ENCODE results near the gene SAE1. TPM values are rescaled to one million over a fixed set of nuclear protein-coding genes. Genes with fewer than 3 reads are reported as not detected.

SAE1 gene
- total RNA-seq, 2 donors from 2014 or later: 14.5 to 21.5 TPM

DNA sequence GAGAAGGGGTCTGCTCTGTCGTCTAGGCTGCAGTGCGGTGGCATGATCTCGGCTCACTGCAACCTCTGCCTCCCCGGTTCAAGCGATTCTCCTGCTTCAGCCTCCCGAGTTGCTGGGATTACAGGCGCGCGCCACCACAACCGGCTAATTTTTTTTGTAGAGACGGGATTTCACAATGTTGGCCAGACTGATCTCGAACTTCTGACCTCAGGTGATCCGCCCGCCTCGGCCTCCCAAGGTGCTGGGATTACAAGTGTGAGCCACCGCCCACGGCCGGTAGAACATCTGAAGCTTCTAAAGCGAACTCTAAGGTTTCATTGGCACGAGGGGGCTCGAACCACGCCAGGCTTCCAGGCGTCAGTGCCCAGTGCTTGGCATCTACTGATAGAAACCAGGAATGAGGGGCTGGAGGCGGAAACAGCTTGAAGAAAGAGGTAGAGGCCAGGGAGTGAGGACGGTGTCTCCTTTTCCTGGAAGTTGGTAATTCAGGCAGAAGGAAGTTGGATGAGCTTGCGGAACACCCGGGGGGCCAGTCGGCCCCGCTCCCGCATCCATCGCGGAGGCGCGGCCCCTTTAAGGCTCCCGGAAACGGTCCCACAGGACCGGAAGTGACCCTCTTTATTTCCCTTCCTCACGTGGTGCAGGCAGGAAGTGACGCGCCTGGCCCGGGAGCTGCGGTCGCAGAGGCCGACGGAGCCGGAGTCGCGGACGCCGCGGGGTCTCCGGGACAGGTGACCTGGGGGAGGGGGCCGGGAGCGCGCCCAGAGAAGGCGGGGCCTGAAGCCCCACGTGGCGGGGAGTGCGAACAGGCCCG, 125.5 kb downstream of the SAE1 start, which contains the start of gene CCDC9:
TSS of gene CCDC9 (plus strand) at position 647 of the 814 bp plus-strand sequence. CDS start 1,876 bp downstream, outside the sequence.
- ATAC-seq (peak; percentile 62), DNase-seq (peak; percentile 97 to 99 (median 98))
- WGBS, 2 donors: 19 to 29% methylated on average over 33 to 45 of the region's 60 CpGs
- Histone ChIP-seq H3K27me3 (no peaks in the 10 kb centered on the region), H3K36me3 (replicated peaks in 1 of 2; ENCODE audit: insufficient read depth in 1 of 2, low read depth in 2 of 2) (peaks cover 0 to 2% of the 10 kb centered on the region in 2 donors), H3K4me3 (peak within 1 kb of the TSS; percentile 8 to 19), H3K4me1 (peaks cover 45% of the 10 kb centered on the region), H3K27ac (peak within 1 kb of the TSS; percentile 94 to 97 (median 96)), H3K9me3 (no peaks in the 10 kb centered on the region)
- peak; percentile 89 to 92 (median 92) for TF ChIP-seq POLR2A (IDR thresholded peaks at IDR 0.05)
- TF ChIP-seq, protein P1, sequence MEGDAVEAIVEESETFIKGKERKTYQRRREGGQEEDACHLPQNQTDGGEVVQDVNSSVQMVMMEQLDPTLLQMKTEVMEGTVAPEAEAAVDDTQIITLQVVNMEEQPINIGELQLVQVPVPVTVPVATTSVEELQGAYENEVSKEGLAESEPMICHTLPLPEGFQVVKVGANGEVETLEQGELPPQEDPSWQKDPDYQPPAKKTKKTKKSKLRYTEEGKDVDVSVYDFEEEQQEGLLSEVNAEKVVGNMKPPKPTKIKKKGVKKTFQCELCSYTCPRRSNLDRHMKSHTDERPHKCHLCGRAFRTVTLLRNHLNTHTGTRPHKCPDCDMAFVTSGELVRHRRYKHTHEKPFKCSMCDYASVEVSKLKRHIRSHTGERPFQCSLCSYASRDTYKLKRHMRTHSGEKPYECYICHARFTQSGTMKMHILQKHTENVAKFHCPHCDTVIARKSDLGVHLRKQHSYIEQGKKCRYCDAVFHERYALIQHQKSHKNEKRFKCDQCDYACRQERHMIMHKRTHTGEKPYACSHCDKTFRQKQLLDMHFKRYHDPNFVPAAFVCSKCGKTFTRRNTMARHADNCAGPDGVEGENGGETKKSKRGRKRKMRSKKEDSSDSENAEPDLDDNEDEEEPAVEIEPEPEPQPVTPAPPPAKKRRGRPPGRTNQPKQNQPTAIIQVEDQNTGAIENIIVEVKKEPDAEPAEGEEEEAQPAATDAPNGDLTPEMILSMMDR (IDR thresholded peaks at IDR 0.05): peak in 1 of 7 experiments; percentile 15
- intact Hi-C loops (cut with DNase I): no loop called here

GRCh38 chr19:47256693-47257410, 126.2 kb downstream of the SAE1 start:
- Histone ChIP-seq H3K36me3 (replicated peaks in 1 of 2; ENCODE audit: insufficient read depth in 1 of 2, low read depth in 2 of 2) (peaks cover 0 to 2% of the 10 kb centered on the region in 2 donors), H3K27me3 (no peaks in the 10 kb centered on the region), H3K9me3 (no peaks in the 10 kb centered on the region), H3K4me3 (peak overlapping the region; percentile 8 to 19), H3K27ac (peak overlapping the region; percentile 94 to 97 (median 96)), H3K4me1 (peaks cover 53% of the 10 kb centered on the region)
- intact Hi-C loops (cut with DNase I): no loop called here
- ATAC-seq: peak; percentile 77
- DNase-seq: peak; percentile 100
- 0% methylated on average over 20 to 46 of the region's 52 CpGs for WGBS, 2 donors
- TF ChIP-seq POLR2A (IDR thresholded peaks at IDR 0.05): no peak
- TF ChIP-seq, protein P1 (IDR thresholded peaks at IDR 0.05): no peak

- no peaks in the 10 kb centered on the region for H3K9me3 ChIP-seq
- no peak for DNase-seq
- peak; percentile 70 to 87 (median 84) for TF ChIP-seq POLR2A (IDR thresholded peaks at IDR 0.05)
- TF ChIP-seq, protein P1 (IDR thresholded peaks at IDR 0.05): no peak
- H3K4me1 ChIP-seq: peaks cover 59% of the 10 kb centered on the region
- intact Hi-C loops (cut with DNase I): no loop called here
- 1 to 4% methylated on average over 22 to 29 of the region's 29 CpGs for WGBS, 2 donors
- H3K27ac ChIP-seq: peak overlapping the region; percentile 94 to 97 (median 96)
- H3K27me3 ChIP-seq: no peaks in the 10 kb centered on the region
- no peak for ATAC-seq
- peaks cover 0 to 2% of the 10 kb centered on the region in 2 donors for H3K36me3 ChIP-seq (replicated peaks in 1 of 2; ENCODE audit: insufficient read depth in 1 of 2, low read depth in 2 of 2)
- no peak overlapping the region for H3K4me3 ChIP-seq
Measured at GRCh38 chr19:47257411-47258169, 127.0 kb downstream of the SAE1 start.

- H3K4me1 ChIP-seq: peaks cover 66% of the 10 kb centered on the region
- H3K36me3 ChIP-seq (replicated peaks in 1 of 2; ENCODE audit: insufficient read depth in 1 of 2, low read depth in 2 of 2): peaks cover 0 to 2% of the 10 kb centered on the region in 2 donors
- H3K27me3 ChIP-seq: no peaks in the 10 kb centered on the region
- 68 to 72% methylated on average over 6 to 9 of the region's 9 CpGs for WGBS, 2 donors
- no peak for ATAC-seq
- DNase-seq: no peak
- H3K9me3 ChIP-seq: no peaks in the 10 kb centered on the region
- TF ChIP-seq, protein P1 (IDR thresholded peaks at IDR 0.05): no peak
- TF ChIP-seq POLR2A (IDR thresholded peaks at IDR 0.05): no peak
- H3K27ac ChIP-seq: peak overlapping the region; percentile 94 to 97 (median 96)
- intact Hi-C loops (cut with DNase I): no loop called here
- no peak overlapping the region for H3K4me3 ChIP-seq
Measured at GRCh38 chr19:47258434-47258833, 127.8 kb downstream of the SAE1 start.
